Fibroblast of lung (primary cell): ENCODE data around the gene ZNF541. TPM values are rescaled to one million over a fixed set of nuclear protein-coding genes. Genes with fewer than 3 reads are reported as not detected.

ENCODE experiments used
- DNase-seq, 2 donors: peaks; one replicate each; pipeline versions ENCODE4 v3.0.0 to v3.0.0-alpha.2; 2010; ENCODE audit warnings: low read depth in 2 of 2
- H2AFZ ChIP-seq: 2 replicates; pipeline ENCODE4 v1.5.1; 2012; ENCODE audit warnings: low read length, control low read depth, inconsistent platforms
- H3K27ac ChIP-seq: 2 replicates; pipeline ENCODE4 v1.5.1; 2011; ENCODE audit warnings: low read length, control low read depth; ENCODE audit not compliant: insufficient read depth
- H3K27me3 ChIP-seq: 2 replicates; pipeline ENCODE4 v1.5.1; 2011; ENCODE audit warnings: mild to moderate bottlenecking, low read length; ENCODE audit not compliant: control insufficient read depth, insufficient read depth
- H3K36me3 ChIP-seq: 2 replicates; pipeline ENCODE4 v1.5.1; 2011; ENCODE audit warnings: low read length; ENCODE audit not compliant: control insufficient read depth, insufficient read depth
- H3K4me1 ChIP-seq: 2 replicates; pipeline ENCODE4 v1.5.1; 2011; ENCODE audit warnings: low read length; ENCODE audit not compliant: control insufficient read depth, insufficient read depth; ENCODE audit errors: extremely low read depth
- H3K4me2 ChIP-seq: 2 replicates; pipeline ENCODE4 v1.5.1; 2011; ENCODE audit warnings: low read length, control low read depth; ENCODE audit not compliant: insufficient read depth; ENCODE audit errors: extremely low read depth
- H3K4me3 ChIP-seq, 4 experiments: fragments of 200-600 bp in 1 of 4; sonication (generic) in 1 of 4; replicated peaks in 1 of 4; 2 replicates each; pipeline ENCODE4 v1.5.1; 2011 to 2016; ENCODE audit warnings: low read length in 4 of 4, low read depth in 3 of 4, mild to moderate bottlenecking in 3 of 4, control low read depth in 2 of 4, inconsistent platforms in 1 of 4, mixed read lengths in 1 of 4; ENCODE audit not compliant: insufficient read depth in 1 of 4; ENCODE audit errors: control extremely low read depth in 1 of 4
- H3K79me2 ChIP-seq: 2 replicates; pipeline ENCODE4 v1.5.1; 2012; ENCODE audit warnings: mild to moderate bottlenecking, low read length, inconsistent platforms; ENCODE audit not compliant: control insufficient read depth, insufficient read depth
- H3K9ac ChIP-seq: 2 replicates; pipeline ENCODE4 v1.5.1; 2011; ENCODE audit warnings: mild to moderate bottlenecking, low read length, control low read depth; ENCODE audit not compliant: insufficient read depth
- H3K9me3 ChIP-seq: 2 replicates; pipeline ENCODE4 v1.5.1; 2012; ENCODE audit warnings: low read depth, low read length; ENCODE audit not compliant: control insufficient read depth, insufficient read depth
- H4K20me1 ChIP-seq: 2 replicates; pipeline ENCODE4 v1.5.1; 2011; ENCODE audit warnings: low read length; ENCODE audit not compliant: control insufficient read depth, insufficient read depth; ENCODE audit errors: extremely low read depth
- EZH2 ChIP-seq: IDR thresholded peaks from 2 replicates; pipeline ENCODE4 v1.5.1; 2012; ENCODE audit warnings: low read length, control low read depth, mild to moderate bottlenecking; ENCODE audit errors: missing control alignments
- polyA plus RNA-seq, 2 donors: library from polyadenylated mRNA; depleted of rRNA in 1 of 2; stranded (reverse) in 1 of 2; unstranded in 1 of 2; fragments of >200 nt; gene quantifications; 2 replicates each; pipeline ENCODE4 v1.2.1, GENCODE V29; 2011 to 2012; ENCODE audit warnings: missing spikeins in 1 of 2
- total RNA-seq: library from RNA; depleted of rRNA; stranded (reverse); fragments of >200 nt; gene quantifications from 2 replicates; pipeline ENCODE4 v1.2.1, GENCODE V29; 2014
- TF ChIP-seq, protein P1 (sequence below), 2 donors: IDR thresholded peaks in 1 of 2; conservative IDR thresholded peaks in 1 of 2; 1 replicate in 1 of 2; 2 replicates in 1 of 2; pipeline ENCODE4 v1.5.1; 2011 to 2012; ENCODE audit warnings: low read length in 2 of 2, control low read depth in 1 of 2, inconsistent platforms in 1 of 2, low read depth in 1 of 2, mild to moderate bottlenecking in 1 of 2

Gene ZNF541
- total and polyA plus RNA-seq, 2 donors (not counting 1 experiment from before 2014, with no cell fraction given): 0.02 to 0.17 TPM

DNA sequence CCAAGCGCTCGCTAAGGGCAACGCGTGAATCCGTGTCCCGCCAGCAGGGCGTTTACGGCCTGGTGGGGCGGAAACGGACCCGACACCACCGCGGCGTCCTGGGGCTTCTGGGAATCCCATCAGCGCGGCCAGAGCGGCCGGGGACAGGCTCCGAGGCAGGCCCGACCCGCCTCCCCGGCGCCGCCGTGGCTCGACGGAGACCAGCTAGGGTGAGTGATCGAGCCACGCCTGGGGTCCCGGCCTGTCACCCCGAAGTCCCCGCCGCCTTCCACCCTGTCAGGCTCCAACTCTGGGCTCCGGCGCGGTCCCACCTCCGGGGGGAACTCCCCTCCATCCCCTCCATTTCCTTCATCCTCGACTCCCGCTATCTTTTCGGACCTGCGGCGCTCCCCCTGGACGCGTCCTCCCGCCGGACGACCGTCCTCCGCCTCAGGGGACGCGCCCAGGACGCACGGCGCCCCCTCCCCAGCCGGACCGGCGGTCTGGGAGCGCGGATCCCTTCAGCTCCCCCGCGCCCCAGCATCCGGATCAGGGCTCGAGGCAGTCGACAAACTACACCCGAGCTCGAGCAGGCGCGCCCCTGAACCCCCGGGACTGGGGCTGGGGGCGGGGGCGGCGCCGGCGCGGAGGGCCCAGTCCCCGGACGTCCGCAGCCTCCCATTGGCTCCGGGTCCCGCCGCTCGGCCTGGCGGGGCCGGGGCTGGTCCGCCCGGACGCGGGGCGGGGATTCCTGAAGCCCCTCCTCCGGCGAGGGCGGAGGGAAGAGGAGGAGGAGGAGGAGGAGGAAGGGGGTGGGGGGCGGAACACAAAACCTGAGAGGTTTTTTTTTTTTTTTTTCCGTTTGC lies 35.3 kb upstream of the ZNF541 start:
- H3K9ac ChIP-seq: peak overlapping the region; percentile 98
- H3K27me3 ChIP-seq: no peaks in the 10 kb centered on the region
- DNase-seq: peak; percentile 91 to 92
- no peaks in the 10 kb centered on the region for H3K36me3 ChIP-seq
- H2AFZ ChIP-seq: peak overlapping the region; percentile 12
- TF ChIP-seq, protein P1, sequence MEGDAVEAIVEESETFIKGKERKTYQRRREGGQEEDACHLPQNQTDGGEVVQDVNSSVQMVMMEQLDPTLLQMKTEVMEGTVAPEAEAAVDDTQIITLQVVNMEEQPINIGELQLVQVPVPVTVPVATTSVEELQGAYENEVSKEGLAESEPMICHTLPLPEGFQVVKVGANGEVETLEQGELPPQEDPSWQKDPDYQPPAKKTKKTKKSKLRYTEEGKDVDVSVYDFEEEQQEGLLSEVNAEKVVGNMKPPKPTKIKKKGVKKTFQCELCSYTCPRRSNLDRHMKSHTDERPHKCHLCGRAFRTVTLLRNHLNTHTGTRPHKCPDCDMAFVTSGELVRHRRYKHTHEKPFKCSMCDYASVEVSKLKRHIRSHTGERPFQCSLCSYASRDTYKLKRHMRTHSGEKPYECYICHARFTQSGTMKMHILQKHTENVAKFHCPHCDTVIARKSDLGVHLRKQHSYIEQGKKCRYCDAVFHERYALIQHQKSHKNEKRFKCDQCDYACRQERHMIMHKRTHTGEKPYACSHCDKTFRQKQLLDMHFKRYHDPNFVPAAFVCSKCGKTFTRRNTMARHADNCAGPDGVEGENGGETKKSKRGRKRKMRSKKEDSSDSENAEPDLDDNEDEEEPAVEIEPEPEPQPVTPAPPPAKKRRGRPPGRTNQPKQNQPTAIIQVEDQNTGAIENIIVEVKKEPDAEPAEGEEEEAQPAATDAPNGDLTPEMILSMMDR (conservative IDR thresholded peaks at IDR 0.05 in 1 of 2, IDR thresholded peaks at IDR 0.05 in 1 of 2; ENCODE audit: low read depth in 1 of 2, low read length in 2 of 2): peak; percentile 18 to 19
- TF ChIP-seq EZH2: no peak
- H3K4me2 ChIP-seq: peak overlapping the region; percentile 89
- H3K4me3 ChIP-seq: peak overlapping the region; percentile 73 to 96 (median 93)
- peaks cover 43% of the 10 kb centered on the region for H3K79me2 ChIP-seq
- H4K20me1 ChIP-seq: no peaks in the 10 kb centered on the region
- H3K9me3 ChIP-seq: no peaks in the 10 kb centered on the region
- H3K27ac ChIP-seq: peak overlapping the region; percentile 99
- H3K4me1 ChIP-seq: peaks cover 2% of the 10 kb centered on the region

GRCh38 chr19:47607564-47608073 lies 34.7 kb upstream of the ZNF541 start:
- Histone ChIP-seq H2AFZ (no peak overlapping the region), H3K9me3 (no peaks in the 10 kb centered on the region), H3K27ac (peak overlapping the region; percentile 99), H3K9ac (peak overlapping the region; percentile 98), H4K20me1 (no peaks in the 10 kb centered on the region), H3K4me3 (peak overlapping the region; percentile 73 to 96 (median 93)), H3K4me1 (no peaks in the 10 kb centered on the region), H3K27me3 (no peaks in the 10 kb centered on the region), H3K79me2 (peaks cover 36% of the 10 kb centered on the region), H3K4me2 (peak overlapping the region; percentile 89), H3K36me3 (no peaks in the 10 kb centered on the region)
- TF ChIP-seq, protein P1 (conservative IDR thresholded peaks at IDR 0.05 in 1 of 2, IDR thresholded peaks at IDR 0.05 in 1 of 2; ENCODE audit: low read depth in 1 of 2, low read length in 2 of 2): no peak
- no peak for TF ChIP-seq EZH2
- no peak for DNase-seq

GRCh38 chr19:47603706-47604565 lies 31.0 kb upstream of the ZNF541 start:
- Histone ChIP-seq H3K9me3 (no peaks in the 10 kb centered on the region), H3K4me2 (no peak overlapping the region), H3K9ac (no peak overlapping the region), H3K27ac (no peak overlapping the region), H2AFZ (no peak overlapping the region), H4K20me1 (no peaks in the 10 kb centered on the region), H3K4me1 (no peaks in the 10 kb centered on the region), H3K79me2 (peaks cover 6% of the 10 kb centered on the region), H3K4me3 (no peak overlapping the region), H3K36me3 (no peaks in the 10 kb centered on the region), H3K27me3 (no peaks in the 10 kb centered on the region)
- DNase-seq: no peak
- TF ChIP-seq, protein P1 (conservative IDR thresholded peaks at IDR 0.05 in 1 of 2, IDR thresholded peaks at IDR 0.05 in 1 of 2; ENCODE audit: low read depth in 1 of 2, low read length in 2 of 2): no peak
- TF ChIP-seq EZH2: no peak
